GM18507 (cell line): ENCODE data around the gene DNM1.
"Not testable (repeated sequence)": the region's sequence is repeated elsewhere in the genome, so short reads cannot be mapped to it uniquely, and the experiment has no call there.

ENCODE experiments used
- DNase-seq: peaks from one replicate; pipeline ENCODE4 v3.0.0; 2011; ENCODE audit warnings: low read depth; ENCODE audit not compliant: insufficient read length; ENCODE audit errors: extremely low spot score
- FAIRE-seq: peaks from 2 replicates; lab custom pipeline; 2011; peaks lifted over from hg19 to GRCh38; lab: Jason Lieb, UNC

DNM1 gene

GRCh38 chr9:128175102-128175563, 28.0 kb upstream of the DNM1 start:
- FAIRE-seq (no peak), DNase-seq (no peak)

- DNase-seq: no peak
- FAIRE-seq: no peak
Observed at GRCh38 chr9:128175726-128176125, 27.5 kb upstream of the DNM1 start.

GRCh38 chr9:128178806-128179431, 24.3 kb upstream of the DNM1 start:
- DNase-seq: no peak
- FAIRE-seq: no peak

- DNase-seq (no peak), FAIRE-seq (no peak)
Observed at GRCh38 chr9:128180001-128180400, 23.2 kb upstream of the DNM1 start.

GRCh38 chr9:128180447-128180846, 22.7 kb upstream of the DNM1 start:
- no peak for FAIRE-seq
- DNase-seq: no peak

- DNase-seq, FAIRE-seq: not testable (repeated sequence)
Observed at GRCh38 chr9:128181480-128181879, 21.7 kb upstream of the DNM1 start.

GRCh38 chr9:128182893-128183588, 20.1 kb upstream of the DNM1 start:
- FAIRE-seq: no peak
- no peak for DNase-seq

- FAIRE-seq (no peak), DNase-seq (no peak)
Observed at GRCh38 chr9:128185979-128186965, 16.9 kb upstream of the DNM1 start.

- FAIRE-seq: no peak
Observed at GRCh38 chr9:128187361-128187760, 15.8 kb upstream of the DNM1 start.

GRCh38 chr9:128188209-128188608, 15.0 kb upstream of the DNM1 start:
- DNase-seq (no peak), FAIRE-seq (no peak)

More at GRCh38 chr9:128187361-128187760, 15.8 kb upstream of the DNM1 start:
- DNase-seq: no peak

GRCh38 chr9:128190013-128190412, 13.2 kb upstream of the DNM1 start:
- DNase-seq (no peak), FAIRE-seq (no peak)

GRCh38 chr9:128190516-128191405, 12.4 kb upstream of the DNM1 start:
- DNase-seq (no peak), FAIRE-seq (no peak)

- DNase-seq: peak; percentile 83
- no peak for FAIRE-seq
Observed at GRCh38 chr9:128191406-128192046, 11.7 kb upstream of the DNM1 start, which contains the start of gene CIZ1. Gene CIZ1, minus strand, starts transcription at chr9:128191572. Its CDS starts 715 bp downstream, at chr9:128190857.

GRCh38 chr9:128192601-128193371, 10.4 kb upstream of the DNM1 start:
- DNase-seq: peak; percentile 71
- peak; percentile 64 for FAIRE-seq

GRCh38 chr9:128193469-128194096, 9.6 kb upstream of the DNM1 start:
- DNase-seq (no peak), FAIRE-seq (no peak)

GRCh38 chr9:128201441-128202369, 1.5 kb upstream of the DNM1 start:
- DNase-seq: no peak
- no peak for FAIRE-seq
